NT2/D1 (cell line): ENCODE measurements around the gene SLCO1B3.

Source experiments
- SUZ12 ChIP-seq: IDR thresholded peaks from 2 replicates; pipeline ENCODE4 v1.6.1; 2011; ENCODE audit not compliant: insufficient read length, insufficient read depth; ENCODE audit errors: extremely low read depth
- YY1 ChIP-seq: IDR thresholded peaks from 2 replicates; pipeline ENCODE4 v1.6.1; 2011; ENCODE audit not compliant: insufficient read length, insufficient read depth
- ZNF274 ChIP-seq: IDR thresholded peaks from 2 replicates; pipeline ENCODE4 v1.6.1; 2011; ENCODE audit warnings: mild to moderate bottlenecking, low read depth, low read length

GRCh38 chr12:20863056-20863455 lies 52.6 kb downstream of the SLCO1B3 start:
- TF ChIP-seq YY1, result no peak
- no peak for TF ChIP-seq ZNF274
- no peak for TF ChIP-seq SUZ12
